Keratinocyte (primary cell): ENCODE measurements around the gene TMEM253. TPM values are rescaled to one million over a fixed set of nuclear protein-coding genes. Genes with fewer than 3 reads are reported as not detected.

Source experiments
- DNase-seq: peaks from one replicate; pipeline ENCODE4 v3.0.0-alpha.2; 2011; ENCODE audit warnings: low read depth, missing footprints, low spot score
- FAIRE-seq: peaks from 2 replicates; lab custom pipeline; 2011; peaks lifted over from hg19 to GRCh38; lab: Jason Lieb, UNC
- H2AFZ ChIP-seq: 2 replicates; pipeline ENCODE4 v1.6.0; 2012; ENCODE audit warnings: low read length, control low read depth, inconsistent platforms; ENCODE audit not compliant: control insufficient read depth
- H3K27ac ChIP-seq: 2 replicates; pipeline ENCODE4 v1.5.1; 2011; ENCODE audit warnings: low read length; ENCODE audit not compliant: control insufficient read depth, insufficient read depth
- H3K27me3 ChIP-seq: 3 replicates; pipeline ENCODE4 v1.6.0; 2011; ENCODE audit warnings: low read length; ENCODE audit not compliant: control insufficient read depth, insufficient read depth; ENCODE audit errors: extremely low read depth
- H3K36me3 ChIP-seq, 2 experiments: 2 replicates in 1 of 2; 3 replicates in 1 of 2; pipeline ENCODE4 v1.5.1; 2011; ENCODE audit warnings: low read length in 2 of 2, mild to moderate bottlenecking in 1 of 2; ENCODE audit not compliant: control insufficient read depth in 2 of 2, insufficient read depth in 2 of 2; ENCODE audit errors: extremely low read depth in 1 of 2
- H3K4me1 ChIP-seq: 3 replicates; pipeline ENCODE4 v1.5.1; 2011; ENCODE audit warnings: low read length; ENCODE audit not compliant: control insufficient read depth, insufficient read depth; ENCODE audit errors: extremely low read depth
- H3K4me2 ChIP-seq: 3 replicates; pipeline ENCODE4 v1.6.0; 2011; ENCODE audit warnings: low read depth, low read length; ENCODE audit not compliant: control insufficient read depth, insufficient read depth; ENCODE audit errors: extremely low read depth
- H3K4me3 ChIP-seq, 3 experiments: fragments of 200-600 bp in 1 of 3; sonication (generic) in 1 of 3; 2 replicates in 2 of 3; 3 replicates in 1 of 3; pipeline ENCODE4 v1.5.1; 2011 to 2016; ENCODE audit warnings: low read length in 3 of 3, mild to moderate bottlenecking in 3 of 3, control low read depth in 2 of 3, inconsistent platforms in 1 of 3, low read depth in 1 of 3, mixed read lengths in 1 of 3, mixed run types in 1 of 3, moderate library complexity in 1 of 3; ENCODE audit not compliant: control insufficient read depth in 2 of 3, insufficient read depth in 2 of 3; ENCODE audit errors: extremely low read depth in 1 of 3
- H3K79me2 ChIP-seq: 2 replicates; pipeline ENCODE4 v1.6.0; 2012; ENCODE audit warnings: low read length; ENCODE audit not compliant: control insufficient read depth, insufficient read depth
- H3K9ac ChIP-seq: 3 replicates; pipeline ENCODE4 v1.6.0; 2011; ENCODE audit warnings: low read length; ENCODE audit not compliant: control insufficient read depth, insufficient read depth; ENCODE audit errors: extremely low read depth
- H3K9me1 ChIP-seq: 3 replicates; pipeline ENCODE4 v1.6.0; 2011; ENCODE audit warnings: low read length; ENCODE audit not compliant: control insufficient read depth, insufficient read depth; ENCODE audit errors: extremely low read depth
- H3K9me3 ChIP-seq: 2 replicates; pipeline ENCODE4 v1.5.1; 2012; ENCODE audit warnings: low read depth, low read length; ENCODE audit not compliant: control insufficient read depth
- H4K20me1 ChIP-seq: 3 replicates; pipeline ENCODE4 v1.6.0; 2011; ENCODE audit warnings: low read length; ENCODE audit not compliant: control insufficient read depth, insufficient read depth; ENCODE audit errors: extremely low read depth
- CTCF ChIP-seq, 3 experiments: IDR thresholded peaks in 1 of 3; conservative IDR thresholded peaks in 1 of 3; optimal IDR thresholded peaks in 1 of 3; 2 replicates in 2 of 3; 3 replicates in 1 of 3; pipeline versions ENCODE3 to v1.5.1; 2011; ENCODE audit warnings: low read length in 3 of 3, mild to moderate bottlenecking in 3 of 3, moderate library complexity in 2 of 3, control low read depth in 1 of 3, inconsistent platforms in 1 of 3; ENCODE audit not compliant: insufficient read depth in 2 of 3; ENCODE audit errors: extremely low read depth in 1 of 3
- EZH2 ChIP-seq: IDR thresholded peaks from one replicate; pipeline ENCODE4 v1.6.1; 2012; ENCODE audit warnings: inconsistent platforms, mild to moderate bottlenecking, low read length, moderate library complexity
- dilution Hi-C: fragments of 300-500 bp; cut with MboI; formaldehyde crosslinking; loops from one replicate; pipeline ENCODE4 v1.7.0; 2020; ENCODE audit warnings: low sequenced_read_pairs; ENCODE audit not compliant: extremely low pct_ligation_motif_present
- polyA plus RNA-seq, 5 experiments: library from polyadenylated mRNA; depleted of rRNA in 3 of 5; stranded (reverse) in 3 of 5; stranded (forward) in 1 of 5; unstranded in 1 of 5; fragments of >200 nt; gene quantifications; 1 replicate in 1 of 5; 2 replicates in 3 of 5; 3 replicates in 1 of 5; pipeline versions ENCODE4 v1.2.1 to v1.2.3, GENCODE V29; 2011 to 2012; ENCODE audit warnings: missing spikeins in 2 of 5, low read depth in 1 of 5, low replicate concordance in 1 of 5

The TMEM253 gene
- polyA plus RNA-seq, 1 donor (not counting 4 experiments of a cell fraction or from before 2014, with no cell fraction given), result 1.1 TPM

- TF ChIP-seq EZH2, result no peak
- peak in 1 of 3 experiments; percentile 8 for TF ChIP-seq CTCF (optimal IDR thresholded peaks at IDR 0.05 in 1 of 3, IDR thresholded peaks at IDR 0.05 in 1 of 3, conservative IDR thresholded peaks at IDR 0.05 in 1 of 3; ENCODE audit: extremely low read depth in 1 of 3, insufficient read depth in 2 of 3, low read length in 3 of 3)
- peak overlapping the region; percentile 92 for H3K4me2 ChIP-seq
- DNase-seq (no peak), FAIRE-seq (peak; percentile 5)
- H3K4me3 ChIP-seq, result peak overlapping the region in 1 of 3 experiments; percentile 85
- dilution Hi-C loops, result no loop called here
- no peak overlapping the region for H3K27ac ChIP-seq
- H3K9me1 ChIP-seq, result no peaks in the 10 kb centered on the region
- no peak overlapping the region for H3K9ac ChIP-seq
- peaks cover 18% of the 10 kb centered on the region for H3K4me1 ChIP-seq
- H4K20me1 ChIP-seq, result no peaks in the 10 kb centered on the region
- H3K9me3 ChIP-seq, result no peaks in the 10 kb centered on the region
- H2AFZ ChIP-seq, result peak overlapping the region; percentile 77
- peaks cover 17% of the 10 kb centered on the region for H3K27me3 ChIP-seq
- peaks cover 2 to 8% of the 10 kb centered on the region in 2 experiments for H3K36me3 ChIP-seq
- H3K79me2 ChIP-seq, result no peaks in the 10 kb centered on the region
These were observed 28.8 kb upstream of the TMEM253 start for GRCh38 chr14:21072031-21072473.

DNA sequence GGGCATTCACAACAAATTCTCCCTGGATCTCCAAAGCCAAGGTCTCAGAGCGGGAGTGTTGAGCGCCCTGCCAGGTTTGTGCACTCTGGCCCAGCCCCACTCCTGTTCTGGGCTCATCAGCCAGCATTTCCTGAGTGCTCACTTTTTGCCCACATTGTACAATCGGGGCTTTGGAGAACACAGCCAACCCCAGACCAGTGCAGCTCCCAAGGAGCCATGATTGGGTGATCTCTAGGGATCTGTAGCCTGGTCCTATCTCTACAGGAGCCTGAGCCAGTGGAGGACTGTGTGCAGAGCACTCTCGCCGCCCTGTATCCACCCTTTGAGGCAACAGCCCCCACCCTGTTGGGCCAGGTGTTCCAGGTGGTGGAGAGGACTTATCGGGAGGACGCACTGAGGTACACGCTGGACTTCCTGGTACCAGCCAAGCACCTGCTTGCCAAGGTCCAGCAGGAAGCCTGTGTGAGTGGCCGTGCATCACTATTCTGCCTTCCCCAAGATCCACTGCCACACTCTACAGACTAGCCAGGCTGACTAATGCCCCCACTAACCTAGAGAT is 28.0 kb upstream of the TMEM253 start:
- peaks cover 18% of the 10 kb centered on the region for H3K4me1 ChIP-seq
- H3K27me3 ChIP-seq, result peaks cover 17% of the 10 kb centered on the region
- no peaks in the 10 kb centered on the region for H4K20me1 ChIP-seq
- no peak overlapping the region for H3K4me3 ChIP-seq
- no peaks in the 10 kb centered on the region for H3K9me3 ChIP-seq
- H3K9me1 ChIP-seq, result no peaks in the 10 kb centered on the region
- FAIRE-seq, result no peak
- no peak overlapping the region for H2AFZ ChIP-seq
- no peaks in the 10 kb centered on the region for H3K79me2 ChIP-seq
- dilution Hi-C loops, result no loop called here
- no peak for DNase-seq
- no peak overlapping the region for H3K4me2 ChIP-seq
- H3K36me3 ChIP-seq, result peaks cover 2 to 8% of the 10 kb centered on the region in 2 experiments
- no peak overlapping the region for H3K9ac ChIP-seq
- H3K27ac ChIP-seq, result no peak overlapping the region
- TF ChIP-seq EZH2 (no peak), CTCF (optimal IDR thresholded peaks at IDR 0.05 in 1 of 3, IDR thresholded peaks at IDR 0.05 in 1 of 3, conservative IDR thresholded peaks at IDR 0.05 in 1 of 3; ENCODE audit: extremely low read depth in 1 of 3, insufficient read depth in 2 of 3, low read length in 3 of 3) (no peak)
